HG03521 (cell line): ENCODE results near the gene GID8.

Experiments
- ATAC-seq: cut with Tn5 transposase; IDR thresholded peaks from one replicate; pipeline ENCODE4 v1.9.1; 2021; ENCODE audit warnings: mild to moderate bottlenecking, moderate library complexity; ENCODE audit not compliant: unreplicated experiment

GID8 gene

DNA sequence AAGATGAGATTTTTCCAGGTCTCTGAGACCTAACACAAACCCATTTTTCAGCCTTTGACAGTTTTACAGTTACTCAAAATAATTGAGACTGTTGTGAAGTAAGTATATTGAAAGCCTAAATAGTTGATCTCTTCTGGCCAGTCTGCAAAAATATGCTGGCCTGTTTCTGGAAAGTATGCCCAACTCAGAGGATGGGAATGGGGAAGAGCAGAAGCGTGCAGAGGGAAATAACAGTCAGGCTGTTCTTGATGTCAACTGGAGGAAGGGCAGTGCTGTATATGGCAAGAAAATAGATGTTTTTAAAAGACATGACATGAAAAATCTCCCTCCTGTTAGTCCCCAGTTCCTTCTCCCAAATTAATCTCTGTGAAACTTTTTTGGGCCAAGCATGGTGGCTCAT, 3.8 kb downstream of the GID8 start:
- ATAC-seq = no peak

DNA sequence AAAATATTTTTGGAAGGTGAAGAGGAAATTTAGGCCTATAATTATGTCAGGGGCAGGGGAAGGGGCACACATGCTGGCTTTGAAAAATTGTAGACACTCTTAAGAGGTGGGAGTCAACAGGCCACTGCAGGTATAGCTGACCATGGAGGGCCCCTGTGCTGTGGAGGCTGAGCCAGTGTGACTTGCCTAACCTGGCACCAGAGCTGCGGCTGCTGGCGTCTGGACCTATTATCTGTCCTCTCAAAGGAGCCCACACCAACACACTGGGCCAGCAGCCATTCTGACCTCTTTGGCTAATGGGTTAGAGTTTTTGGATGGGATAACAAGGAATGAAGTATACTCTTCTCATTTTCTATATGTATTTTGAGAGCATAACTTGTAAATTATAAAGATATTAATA, 4.5 kb downstream of the GID8 start:
- no peak for ATAC-seq

DNA sequence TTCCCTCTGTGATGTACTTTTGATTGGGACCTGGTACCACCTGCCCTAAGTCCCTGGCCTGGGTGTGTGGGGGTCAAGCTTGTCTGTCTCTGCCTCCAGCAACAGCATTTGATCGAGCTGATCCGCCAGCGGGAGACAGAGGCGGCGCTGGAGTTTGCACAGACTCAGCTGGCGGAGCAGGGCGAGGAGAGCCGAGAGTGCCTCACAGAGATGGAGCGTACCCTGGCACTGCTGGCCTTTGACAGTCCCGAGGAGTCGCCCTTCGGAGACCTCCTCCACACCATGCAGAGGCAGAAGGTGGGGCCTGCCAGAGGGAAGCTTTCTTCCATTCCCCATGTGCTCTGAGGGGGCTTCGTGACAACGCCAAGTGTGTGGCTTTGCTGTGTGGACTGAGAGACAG, 5.4 kb downstream of the GID8 start:
- no peak for ATAC-seq

DNA sequence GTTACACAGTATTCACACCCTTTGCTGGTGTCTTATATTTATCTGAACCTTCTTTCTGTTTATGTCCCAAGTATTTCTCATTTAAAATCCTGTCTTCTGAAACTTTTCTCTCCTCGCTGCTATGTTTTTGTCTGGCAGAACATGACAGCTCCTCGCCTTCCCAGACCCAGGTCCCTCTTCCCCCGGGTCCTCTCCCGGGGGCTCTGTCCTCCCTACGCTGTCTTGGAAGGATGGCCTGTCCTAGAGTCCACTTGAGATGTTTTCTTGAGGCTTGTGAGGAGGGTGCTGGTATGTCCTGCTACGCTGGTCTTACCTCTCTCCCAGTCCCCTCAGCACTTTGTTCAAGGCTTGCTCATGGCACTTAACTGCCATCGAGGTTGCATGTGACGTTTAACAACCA, 6.2 kb downstream of the GID8 start:
- ATAC-seq = no peak

DNA sequence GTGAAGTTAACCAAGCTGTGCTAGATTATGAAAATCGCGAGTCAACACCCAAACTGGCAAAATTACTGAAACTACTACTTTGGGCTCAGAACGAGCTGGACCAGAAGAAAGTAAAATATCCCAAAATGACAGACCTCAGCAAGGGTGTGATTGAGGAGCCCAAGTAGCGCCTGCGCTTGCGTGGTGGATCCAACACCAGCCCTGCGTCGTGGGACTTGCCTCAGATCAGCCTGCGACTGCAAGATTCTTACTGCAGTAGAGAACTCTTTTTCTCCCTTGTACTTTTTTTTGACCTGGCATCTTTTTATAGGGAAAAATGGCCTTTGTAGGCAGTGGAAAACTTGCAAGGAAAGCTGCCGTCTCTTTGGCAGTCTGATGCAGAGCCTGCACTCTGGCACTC, 6.8 kb downstream of the GID8 start:
- ATAC-seq = no peak

DNA sequence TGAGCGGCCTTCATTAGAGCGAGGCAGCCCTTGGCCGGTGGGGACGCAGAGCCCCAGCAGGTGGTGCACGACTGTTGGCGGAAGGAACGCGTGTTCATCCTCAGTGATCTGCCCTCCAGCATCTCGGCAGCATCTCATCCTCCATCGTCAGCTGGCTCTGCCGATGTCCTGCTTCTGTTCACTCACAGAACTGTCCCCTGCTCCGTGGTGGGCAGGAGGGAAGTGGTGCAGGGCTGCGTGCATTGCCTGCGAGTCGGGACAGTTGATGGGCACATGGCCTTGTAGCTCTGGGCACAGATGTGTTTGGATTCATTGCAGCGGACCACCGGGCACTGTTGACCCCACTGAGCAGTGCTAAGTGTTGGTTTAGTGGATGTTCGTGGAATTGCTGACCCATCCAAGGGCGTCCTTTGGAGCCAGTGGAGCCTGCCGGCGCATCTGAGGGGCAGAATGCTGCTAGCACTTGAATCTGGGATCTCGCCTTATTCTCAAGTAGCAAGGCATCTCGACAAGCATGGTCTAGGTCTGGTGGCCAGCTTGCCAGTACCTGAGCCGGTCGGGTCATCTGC, 7.9 kb downstream of the GID8 start:
- ATAC-seq = no peak

DNA sequence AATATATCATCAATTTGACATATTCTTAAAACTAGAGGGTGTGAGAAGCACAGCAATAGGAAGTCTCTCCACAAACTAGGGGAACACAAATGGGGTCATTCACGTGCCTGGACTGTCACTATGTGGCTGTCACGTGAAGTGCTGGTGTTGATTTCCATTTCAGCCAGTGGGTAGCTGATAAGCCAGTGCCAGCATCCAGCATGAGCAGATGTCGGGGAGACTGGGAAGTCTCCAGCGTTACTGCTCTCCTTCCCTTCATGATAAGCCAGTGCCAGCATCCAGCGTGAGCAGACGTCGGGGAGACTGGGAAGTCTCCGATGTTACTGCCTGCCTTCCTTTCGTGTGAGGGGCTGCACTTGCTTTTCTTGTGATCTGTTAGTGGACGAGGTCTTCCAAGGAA, 9.0 kb downstream of the GID8 start:
- no peak for ATAC-seq

DNA sequence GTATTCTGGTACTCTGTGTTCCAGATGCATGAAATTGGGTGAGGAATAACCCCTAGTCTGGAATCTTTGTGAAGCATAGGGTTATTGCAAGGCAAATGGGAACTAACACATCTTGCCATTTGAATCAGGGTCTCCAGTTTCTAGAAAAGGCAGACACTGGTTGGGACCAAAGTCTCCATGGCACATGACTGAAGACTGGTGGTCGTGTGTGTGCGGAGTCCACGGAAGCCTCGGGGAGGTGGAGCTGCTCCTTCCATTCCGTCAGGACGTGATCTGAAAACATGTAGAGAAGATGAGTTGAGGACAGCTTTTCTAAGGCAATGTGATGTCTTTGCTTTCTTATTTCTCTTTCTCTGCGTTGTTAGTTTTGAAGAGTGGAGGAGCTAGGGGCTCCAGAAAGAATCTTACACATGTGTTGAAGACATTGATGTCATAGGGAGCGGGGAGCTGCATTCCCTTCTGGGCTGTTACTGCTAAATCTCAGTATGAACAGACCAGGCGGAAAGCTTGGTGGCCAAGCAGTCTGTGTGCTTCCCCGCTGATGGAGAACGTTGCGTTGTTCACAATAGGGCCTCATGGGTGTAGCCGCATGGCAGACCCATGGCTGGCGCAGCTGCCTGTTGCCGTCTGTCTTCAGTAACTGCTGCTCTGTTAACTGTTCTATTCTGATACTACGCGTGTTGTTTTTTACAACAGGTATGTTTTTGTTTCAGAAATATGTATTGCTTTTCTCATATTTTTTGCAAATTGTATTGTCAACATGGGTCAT, 9.8 kb downstream of the GID8 start:
- ATAC-seq = no peak

DNA sequence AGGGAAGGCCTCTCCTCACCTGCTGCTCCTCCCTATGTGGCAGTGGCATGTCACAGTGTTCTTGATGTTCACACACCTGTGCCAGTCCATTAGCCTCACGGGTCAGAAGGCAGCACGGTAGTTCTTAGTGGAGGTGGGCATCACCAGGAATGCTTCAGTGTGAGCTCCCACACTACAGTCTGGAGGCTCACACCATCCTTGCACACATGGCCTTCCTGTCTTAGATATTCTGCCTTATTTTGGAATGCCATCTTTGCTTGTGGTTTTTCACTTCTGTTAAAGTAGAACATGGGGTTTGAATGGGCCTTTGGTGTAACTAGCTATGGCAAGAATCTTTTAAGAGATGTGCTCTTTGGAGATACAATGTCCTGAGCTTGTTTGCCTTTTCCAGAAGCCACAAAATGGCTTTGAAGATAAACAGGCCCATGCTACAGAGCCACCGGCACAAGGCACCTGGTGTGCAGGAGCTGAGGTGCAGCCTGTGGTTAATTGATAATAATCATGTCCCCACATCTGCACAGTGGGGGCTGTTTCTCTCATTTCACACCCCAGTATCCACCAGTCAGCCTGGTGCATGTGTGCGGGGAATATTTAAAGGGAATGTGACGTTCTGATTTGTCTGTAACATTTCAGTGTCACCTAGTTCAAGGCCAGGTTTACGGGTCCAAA, 11.3 kb downstream of the GID8 start:
- no peak for ATAC-seq

DNA sequence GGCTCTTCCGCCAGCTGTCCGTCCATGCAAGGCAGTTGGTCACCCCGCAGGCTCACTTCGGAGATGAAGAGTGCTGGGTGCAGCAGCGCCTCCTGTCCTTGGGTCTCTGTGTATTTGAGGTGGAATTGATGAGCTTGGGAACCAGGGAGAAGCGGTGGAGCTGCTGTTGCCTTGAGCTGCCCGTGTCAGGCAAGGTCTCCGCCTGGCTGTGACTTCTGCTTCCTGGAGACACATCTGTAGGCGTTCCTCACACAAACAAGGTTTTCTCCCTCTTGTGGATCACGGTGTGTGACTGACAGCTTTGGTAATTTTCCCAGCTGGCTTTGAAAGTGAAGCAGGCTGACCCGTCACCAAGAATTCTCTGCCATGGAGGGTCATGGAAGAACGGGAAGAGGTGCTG, 12.0 kb downstream of the GID8 start:
- ATAC-seq = no peak

DNA sequence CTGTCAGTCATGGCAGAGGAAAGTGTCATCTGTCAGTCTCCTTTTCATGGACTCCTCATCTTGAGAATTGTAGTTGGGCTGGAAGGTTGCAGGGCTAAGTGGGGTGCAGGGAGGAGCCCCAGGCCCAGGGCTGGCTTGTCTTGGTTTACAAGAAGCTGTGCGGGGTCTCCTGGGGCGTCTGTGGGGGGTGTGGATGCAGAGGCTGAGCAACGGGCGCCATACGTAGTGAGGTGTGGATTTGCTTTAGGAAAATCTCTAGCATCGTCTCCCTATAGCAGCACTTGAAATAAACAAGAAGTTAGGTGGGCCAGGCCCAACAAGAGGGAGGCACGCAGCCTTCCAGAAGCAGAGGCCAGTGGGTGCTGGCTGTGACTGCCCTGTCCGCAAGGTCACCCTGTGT, 12.8 kb downstream of the GID8 start:
- no peak for ATAC-seq

DNA sequence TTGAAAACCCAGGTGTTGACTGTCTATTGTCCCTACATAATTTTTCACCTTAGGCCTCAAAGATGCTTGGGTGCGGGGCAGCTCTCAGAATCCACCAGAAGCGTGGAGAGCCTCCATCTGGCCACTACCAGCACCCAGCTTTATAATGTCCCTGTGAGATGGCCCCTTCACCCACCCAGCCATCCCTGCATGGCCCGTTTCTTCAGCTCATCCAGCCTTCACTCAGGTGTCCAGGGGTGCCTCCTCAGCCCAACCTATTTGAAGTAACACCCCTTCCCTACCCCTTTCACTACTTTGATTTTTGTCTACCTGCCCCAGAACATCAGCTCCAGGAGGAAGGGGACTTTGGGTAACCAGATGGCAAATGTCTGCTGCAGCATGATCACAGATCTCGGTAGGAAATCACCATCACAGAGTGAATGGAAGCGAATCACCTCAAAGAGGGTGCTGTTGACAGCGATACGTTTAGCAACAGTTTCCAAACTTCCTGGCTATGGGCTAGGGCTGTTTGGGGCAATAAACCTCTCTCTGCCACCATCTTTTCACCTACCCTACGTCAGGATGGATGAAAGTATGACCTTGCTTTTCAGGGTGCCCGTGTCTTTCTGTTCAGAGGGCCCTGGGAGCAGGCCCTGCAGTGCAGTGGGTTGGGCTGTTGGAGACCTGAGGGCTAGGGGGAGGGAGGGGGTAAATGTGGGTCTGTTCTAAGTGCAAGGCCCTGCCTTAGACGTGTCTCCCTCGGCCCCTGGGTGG, 13.4 kb downstream of the GID8 start:
- no peak for ATAC-seq

DNA sequence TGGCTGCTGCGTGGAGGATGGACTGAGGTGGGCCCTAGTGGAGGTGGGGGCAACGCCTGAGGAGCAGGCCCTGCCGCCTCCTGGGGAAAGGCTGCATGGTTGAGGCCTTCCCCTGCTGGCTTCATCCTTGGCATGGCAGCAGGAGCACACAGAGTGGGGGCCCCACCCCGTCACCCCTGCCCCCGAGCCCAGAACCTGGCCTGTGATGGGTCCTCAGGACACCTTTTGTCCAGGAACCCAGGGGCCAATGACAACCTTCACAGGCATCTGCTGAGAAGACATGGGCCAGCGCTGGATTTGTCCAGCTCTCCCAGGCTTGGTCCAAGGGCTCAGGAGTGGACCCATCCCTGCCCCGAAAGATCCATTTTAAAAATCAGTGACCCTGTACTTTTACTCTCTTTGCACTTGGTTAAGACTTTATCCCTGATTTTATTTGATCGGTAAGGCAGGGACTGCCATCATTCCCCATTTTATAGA, 14.0 kb downstream of the GID8 start:
- ATAC-seq = no peak

DNA sequence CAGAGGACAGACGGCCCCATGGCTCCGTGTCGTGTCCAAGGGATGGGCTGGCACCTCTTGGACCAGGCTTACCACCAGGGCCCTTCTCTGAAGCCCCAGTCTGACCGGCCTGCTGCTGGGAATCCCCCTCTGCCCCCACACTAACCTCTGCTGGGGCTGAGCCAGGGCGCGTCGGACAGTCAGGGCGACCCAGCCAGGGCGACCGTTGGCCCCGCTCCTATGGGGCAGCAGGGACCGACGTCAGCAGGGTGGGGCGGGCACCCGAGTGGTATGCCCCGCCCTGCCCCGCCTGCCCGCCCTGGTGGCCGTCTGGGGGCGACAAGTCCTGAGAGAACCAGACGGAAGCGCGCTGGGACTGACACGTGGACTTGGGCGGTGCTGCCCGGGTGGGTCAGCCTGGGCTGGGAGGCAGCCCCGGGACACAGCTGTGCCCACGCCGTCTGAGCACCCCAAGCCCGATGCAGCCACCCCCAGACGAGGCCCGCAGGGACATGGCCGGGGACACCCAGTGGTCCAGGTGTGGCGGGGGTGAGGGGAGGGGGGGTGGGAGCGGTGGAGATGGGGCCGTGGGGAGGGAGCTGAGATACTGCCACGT, 14.5 kb downstream of the GID8 start, which contains the start of gene SLC17A9:
Gene SLC17A9 (plus strand): TSS at position 337 of the 595 bp plus-strand sequence. CDS start 122 bp downstream, at position 459.
- ATAC-seq = peak; percentile 49

DNA sequence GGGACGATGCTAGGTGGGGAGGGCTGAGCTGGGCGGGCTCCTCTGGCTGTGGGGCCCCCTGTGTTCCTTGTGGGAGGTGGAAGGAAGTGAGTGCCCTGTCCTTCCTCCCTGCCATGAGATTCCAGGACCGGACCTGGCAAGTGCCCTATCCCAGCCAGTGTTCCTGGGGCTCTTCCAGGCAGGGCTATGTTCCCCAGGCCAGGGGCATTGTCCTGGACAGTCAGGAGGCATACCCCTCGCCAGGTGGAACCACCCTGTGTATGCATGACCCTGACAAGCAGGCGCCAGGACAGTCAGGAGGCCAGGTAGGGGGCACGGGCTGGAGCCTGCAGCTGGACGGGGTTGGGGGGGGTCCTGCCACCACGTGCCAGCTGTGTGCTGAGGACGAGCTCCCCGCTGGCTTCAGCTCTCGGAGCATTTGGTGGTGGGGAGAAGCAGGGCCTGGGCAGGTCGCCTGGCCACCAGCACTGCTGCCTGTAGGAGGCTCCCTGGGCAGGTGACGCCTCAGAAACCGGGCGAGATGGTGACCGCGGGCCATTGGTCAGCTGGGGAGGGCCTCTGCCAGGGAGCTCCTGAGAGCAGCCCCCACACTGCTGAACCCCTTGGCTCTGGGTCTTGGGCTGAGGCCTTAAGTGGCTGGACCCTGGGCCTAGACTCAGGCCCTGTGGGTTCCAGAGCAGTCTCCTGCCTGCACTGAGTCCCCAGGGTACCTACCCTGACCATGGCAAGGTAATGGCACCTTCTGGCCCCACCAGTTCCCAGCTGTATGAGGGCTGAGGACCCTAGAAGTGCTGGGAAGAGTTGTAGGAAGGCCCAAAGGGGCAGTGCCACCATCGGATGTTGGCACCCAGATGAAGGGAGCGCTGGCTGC, 15.3 kb downstream of the GID8 start:
- no peak for ATAC-seq

DNA sequence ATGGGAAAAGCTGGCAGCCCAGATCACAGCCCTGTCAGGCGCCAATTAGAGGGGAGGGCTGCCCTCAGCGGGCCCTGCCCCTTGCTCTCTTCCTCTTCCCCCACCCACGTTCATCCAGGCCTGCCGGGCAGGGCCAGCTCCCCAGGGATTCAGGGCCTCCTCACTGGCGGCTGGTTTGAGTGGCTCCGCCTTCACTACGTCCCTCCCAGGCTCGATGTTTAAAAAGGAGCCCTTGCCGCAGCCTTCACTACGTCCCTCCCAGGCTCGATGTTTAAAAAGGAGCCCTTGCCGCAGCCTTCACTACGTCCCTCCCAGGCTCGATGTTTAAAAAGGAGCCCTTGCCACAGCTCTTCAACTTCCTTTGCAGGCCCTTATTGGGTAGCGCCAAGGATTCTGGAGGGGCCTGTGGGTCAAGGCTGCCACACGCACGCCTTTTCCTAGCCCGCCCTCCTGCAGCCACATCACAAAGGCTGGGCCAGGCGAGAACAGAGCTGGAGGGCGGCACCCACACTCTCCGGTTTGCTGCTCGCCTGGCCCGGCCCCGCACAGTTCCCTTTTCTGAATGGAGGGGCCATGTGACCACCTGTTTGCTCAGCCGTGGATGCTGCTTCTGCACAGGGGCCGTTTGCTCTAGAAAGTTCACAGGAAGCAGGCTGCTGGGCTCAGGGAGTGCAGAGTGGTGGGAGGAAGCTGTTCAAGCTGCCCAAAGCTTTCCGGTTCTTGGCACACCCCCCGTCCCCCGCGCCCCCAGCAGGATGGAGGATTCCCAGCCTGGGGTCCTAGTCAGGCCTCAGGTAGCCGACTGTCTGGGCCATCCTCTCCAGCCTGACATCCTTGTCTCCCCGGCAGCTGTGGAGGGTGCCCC, 16.1 kb downstream of the GID8 start:
- ATAC-seq = peak; percentile 64

DNA sequence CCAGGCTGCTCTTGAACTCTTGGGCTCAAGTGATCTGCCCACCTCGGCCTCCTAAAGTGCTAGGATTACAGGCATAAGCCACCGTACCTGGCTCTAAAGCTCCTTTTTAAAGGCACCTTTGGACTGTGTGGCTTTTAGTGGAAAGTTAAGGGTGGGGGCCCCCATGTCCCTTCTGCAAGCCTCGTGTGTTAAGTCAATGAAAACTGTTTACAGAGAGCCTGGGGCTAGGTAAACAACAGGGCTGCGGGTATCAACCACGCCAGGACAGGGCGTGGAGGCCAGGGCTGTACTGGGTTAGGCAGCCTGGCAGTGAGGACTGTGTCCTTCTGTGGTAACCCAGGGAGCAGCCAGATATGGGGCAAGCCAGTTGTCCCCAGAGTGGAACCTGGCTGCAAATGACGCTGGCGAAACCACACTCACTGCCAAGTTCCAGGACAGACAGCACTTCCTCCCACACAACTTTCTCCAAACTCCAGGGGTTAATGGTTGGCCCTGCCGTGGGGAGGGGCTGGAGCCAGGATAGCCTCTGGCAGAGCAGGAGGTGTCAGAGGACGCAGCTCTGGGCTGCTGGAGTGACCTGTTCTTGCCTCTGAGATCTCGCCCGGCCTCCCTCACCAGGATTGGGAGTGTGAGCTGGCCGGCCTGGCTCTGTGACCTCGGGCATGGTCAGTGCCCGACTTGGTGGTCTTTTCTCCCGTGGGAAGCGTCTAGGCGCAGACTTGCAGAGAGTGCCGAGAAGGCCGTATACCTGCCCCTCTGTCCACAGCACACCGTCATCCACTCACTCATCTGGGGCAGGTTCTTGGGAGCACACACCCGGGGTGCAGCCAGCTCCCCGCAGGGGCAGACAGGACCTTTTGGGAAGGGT, 17.8 kb downstream of the GID8 start:
- no peak for ATAC-seq
